GM19467 (cell line): Measurements from ENCODE around the gene TMEM175.

Source experiments
- ATAC-seq: cut with Tn5 transposase; IDR thresholded peaks from one replicate; pipeline ENCODE4 v1.9.1; 2021; ENCODE audit warnings: mild to moderate bottlenecking, moderate library complexity; ENCODE audit not compliant: unreplicated experiment

The TMEM175 gene

GRCh38 chr4:945274-946102 is 13.2 kb downstream of the TMEM175 start:
- no peak for ATAC-seq

GRCh38 chr4:946103-946450 is 13.8 kb downstream of the TMEM175 start:
- ATAC-seq = no peak

- ATAC-seq = no peak
Observed at GRCh38 chr4:946517-947471, 14.5 kb downstream of the TMEM175 start.

GRCh38 chr4:947491-947971 is 15.3 kb downstream of the TMEM175 start:
- ATAC-seq = no peak

- ATAC-seq = no peak
Observed at GRCh38 chr4:948101-948935, 16.1 kb downstream of the TMEM175 start.

GRCh38 chr4:948936-949300 is 16.7 kb downstream of the TMEM175 start:
- ATAC-seq = no peak

- ATAC-seq = no peak
Observed at GRCh38 chr4:949656-950055, 17.4 kb downstream of the TMEM175 start.

- ATAC-seq = no peak
Observed at GRCh38 chr4:950136-951020, 18.1 kb downstream of the TMEM175 start.

- ATAC-seq = no peak
Observed at GRCh38 chr4:951186-951585, 18.9 kb downstream of the TMEM175 start.

- no peak for ATAC-seq
Observed at GRCh38 chr4:951594-952468, 19.6 kb downstream of the TMEM175 start.

- ATAC-seq = no peak
Observed at GRCh38 chr4:952881-953573, 20.8 kb downstream of the TMEM175 start.

- ATAC-seq = no peak
Observed at GRCh38 chr4:953574-953915, 21.3 kb downstream of the TMEM175 start.

- ATAC-seq = no peak
Observed at GRCh38 chr4:954211-955020, 22.2 kb downstream of the TMEM175 start.

- no peak for ATAC-seq
Observed at GRCh38 chr4:955161-955921, 23.1 kb downstream of the TMEM175 start.

GRCh38 chr4:955931-956381 is 23.7 kb downstream of the TMEM175 start:
- no peak for ATAC-seq

- no peak for ATAC-seq
Observed at GRCh38 chr4:956531-957230, 24.4 kb downstream of the TMEM175 start.
